K562 (cell line): ENCODE data around the gene TBC1D2B. TPM values are rescaled to one million over a fixed set of nuclear protein-coding genes. Genes with fewer than 3 reads are reported as not detected.
A peak's percentile ranks its signal among the peaks of the same experiment; 100 is the strongest.

Experiments used
- ERF ChIP-seq: fragments of 450-650 bp; formaldehyde crosslinking; IDR thresholded peaks from 2 replicates; pipeline ENCODE4 v1.4.0; 2020; ENCODE audit warnings: mild to moderate bottlenecking, mixed read lengths
- GATA2 ChIP-seq: sonication (generic); formaldehyde crosslinking; IDR thresholded peaks from 2 replicates; pipeline ENCODE4 v1.4.0; 2020; ENCODE audit warnings: mild to moderate bottlenecking, missing genetic modification reagents
- MNT ChIP-seq, 2 experiments: fragments of 450-650 bp; conservative IDR thresholded peaks; 2 replicates each; pipeline ENCODE4 v1.6.1; 2017; ENCODE audit warnings: mild to moderate bottlenecking in 2 of 2, moderate library complexity in 2 of 2
- RAD21 ChIP-seq, 2 experiments: fragments of 250-450 bp in 1 of 2; fragments of 450-650 bp in 1 of 2; sonication (Bioruptor Pico) in 1 of 2; formaldehyde crosslinking in 1 of 2; IDR thresholded peaks in 1 of 2; conservative IDR thresholded peaks in 1 of 2; 2 replicates each; pipeline versions ENCODE4 v1.4.0 to v1.8.0; 2020 to 2022; ENCODE audit warnings: mild to moderate bottlenecking in 2 of 2, moderate library complexity in 1 of 2
- RCOR1 ChIP-seq, 2 experiments: IDR thresholded peaks; 2 replicates each; pipeline ENCODE4 v1.6.1; 2012; ENCODE audit warnings: low read depth in 2 of 2, low read length in 2 of 2, borderline replicate concordance in 1 of 2, improper control_type of control experiment in 1 of 2
- REST ChIP-seq, 2 experiments: fragments of 450-650 bp; formaldehyde crosslinking in 1 of 2; IDR thresholded peaks; 2 replicates each; pipeline versions ENCODE4 v1.4.0 to v1.6.1; 2014 to 2020; ENCODE audit warnings: mild to moderate bottlenecking in 2 of 2, borderline replicate concordance in 1 of 2, low read depth in 1 of 2
- TSHZ1 ChIP-seq: fragments of 250-450 bp; sonication (Bioruptor Pico); IDR thresholded peaks from 2 replicates; pipeline ENCODE4 v1.4.0; 2020; ENCODE audit warnings: mild to moderate bottlenecking, moderate library complexity
- ZNF354B ChIP-seq: fragments of 250-450 bp; sonication (Bioruptor Pico); IDR thresholded peaks from 2 replicates; pipeline ENCODE4 v1.4.0; 2020
- ZNF444 ChIP-seq: fragments of 250-450 bp; sonication (Bioruptor Pico); IDR thresholded peaks from 2 replicates; pipeline ENCODE4 v1.4.0; 2020; ENCODE audit warnings: mild to moderate bottlenecking, moderate library complexity
- polyA plus RNA-seq, 8 experiments: library from polyadenylated mRNA; depleted of rRNA in 4 of 8; stranded (reverse) in 5 of 8; unstranded in 3 of 8; fragments of >200 nt; fragmentation: Nextera tagmentation in 2 of 8; fragmentation: Illumina TruSeq in 1 of 8; extraction: Ambion mirVana in 2 of 8; extraction: Trizol in 1 of 8; gene quantifications; 2 replicates each; pipeline versions ENCODE4 v1.2.1 to v1.2.3, GENCODE V29; 2011 to 2014; ENCODE audit warnings: inconsistent platforms in 1 of 8, missing spikeins in 1 of 8
- total RNA-seq, 7 experiments: library from RNA; depleted of rRNA in 6 of 7; stranded (reverse); fragments of >200 nt in 6 of 7; fragmentation: Illumina TruSeq in 2 of 7; extraction: Trizol in 2 of 7; gene quantifications; 2 replicates each; pipeline versions ENCODE4 v1.2.1 to v1.2.3, GENCODE V29; 2011 to 2021; ENCODE audit warnings: low replicate concordance in 1 of 7

The TBC1D2B gene
- total and polyA plus RNA-seq, 9 of the 15 experiments (the other 6 are each of a cell fraction or from before 2014, with no cell fraction given) = 0.15 to 16.3 (median 8.9) TPM

- TF ChIP-seq RCOR1 (IDR thresholded peaks at IDR 0.05; ENCODE audit: borderline replicate concordance in 1 of 2, low read depth in 2 of 2, low read length in 2 of 2) (no peak; a peak in 1 of 4 replicates), ERF (no peak), RAD21 (CRISPR knock-in tag; conservative IDR thresholded peaks at IDR 0.05 in 1 of 2, IDR thresholded peaks at IDR 0.05 in 1 of 2) (peak; percentile 52 to 78), MNT (conservative IDR thresholded peaks at IDR 0.05) (no peak), ZNF444 (CRISPR knock-in tag) (no peak), GATA2 (peak; percentile 79), TSHZ1 (no peak), REST (IDR thresholded peaks at IDR 0.05; ENCODE audit: borderline replicate concordance) (peak; percentile 32; the same call in 1 of the 2 replicates), REST (CRISPR knock-in tag; IDR thresholded peaks at IDR 0.05; ENCODE audit: low read depth) (no peak), ZNF354B (CRISPR knock-in tag) (no peak)
These were observed 110.8 kb downstream of the TBC1D2B start (continued) for GRCh38 chr15:77966540-77967234.
